Neural progenitor cell (in vitro differentiated cells): ENCODE results near the gene MUC5AC.
"Not testable (repeated sequence)": the region's sequence is repeated elsewhere in the genome, so short reads cannot be mapped to it uniquely, and the experiment has no call there.

Experiments used
- CTCF ChIP-seq: fragments of 200-600 bp; sonication (generic); IDR thresholded peaks from 2 replicates; pipeline ENCODE4 v1.5.1; 2017; ENCODE audit warnings: antibody characterized with exemption, mild to moderate bottlenecking
- EZH2 ChIP-seq: fragments of 200-600 bp; sonication (generic); IDR thresholded peaks from 2 replicates; pipeline ENCODE4 v1.6.1; 2017; ENCODE audit warnings: antibody characterized with exemption, mild to moderate bottlenecking, moderate library complexity

GRCh38 chr11:1244557-1244956, 86.8 kb downstream of the MUC5AC start:
- not testable (repeated sequence) for TF ChIP-seq CTCF, EZH2
